GM12891 (cell line): Measurements from ENCODE around the gene THOC5.
"Not testable (repeated sequence)": the region's sequence is repeated elsewhere in the genome, so short reads cannot be mapped to it uniquely, and the experiment has no call there.

ENCODE experiments used
- DNase-seq: peaks from one replicate; pipeline ENCODE4 v3.0.0; 2011; ENCODE audit warnings: low spot score; ENCODE audit not compliant: insufficient read length
- FAIRE-seq: peaks from 2 replicates; lab custom pipeline; 2011; peaks lifted over from hg19 to GRCh38; lab: Jason Lieb, UNC
- PAX5 ChIP-seq: IDR thresholded peaks from 2 replicates; pipeline ENCODE4 v1.6.1; 2011; ENCODE audit warnings: low read length, moderate library complexity, mild to moderate bottlenecking; ENCODE audit not compliant: insufficient read depth, severe bottlenecking
- POLR2A ChIP-seq: IDR thresholded peaks from 2 replicates; pipeline ENCODE4 v1.6.1; 2011; ENCODE audit warnings: low read depth, low read length, control low read depth
- POLR2AphosphoS5 ChIP-seq: IDR thresholded peaks from 2 replicates; pipeline ENCODE4 v1.6.1; 2011; ENCODE audit warnings: low read depth, low read length, control low read depth
- POU2F2 ChIP-seq: IDR thresholded peaks from 2 replicates; pipeline ENCODE4 v1.6.1; 2011; ENCODE audit warnings: low read depth, mild to moderate bottlenecking, control low read depth, low read length, moderate library complexity
- SPI1 ChIP-seq: IDR thresholded peaks from 2 replicates; pipeline ENCODE4 v1.6.1; 2011; ENCODE audit warnings: low read depth, low read length, control low read depth
- TAF1 ChIP-seq: IDR thresholded peaks from 2 replicates; pipeline ENCODE4 v1.6.1; 2011; ENCODE audit warnings: low read depth, low read length, control low read depth

The THOC5 gene

GRCh38 chr22:29563652-29564460 is 10.3 kb upstream of the THOC5 start:
- FAIRE-seq (no peak), DNase-seq (no peak)

GRCh38 chr22:29559853-29560252 is 6.3 kb upstream of the THOC5 start:
- DNase-seq (no peak), FAIRE-seq (no peak)
- TF ChIP-seq POU2F2 (no peak), SPI1 (no peak), PAX5 (no peak), TAF1 (no peak), POLR2AphosphoS5 (no peak), POLR2A (no peak)

More at GRCh38 chr22:29563652-29564460, 10.3 kb upstream of the THOC5 start:
- TF ChIP-seq POLR2A (no peak), POU2F2 (no peak), PAX5 (no peak), POLR2AphosphoS5 (no peak), TAF1 (no peak), SPI1 (no peak)

GRCh38 chr22:29559030-29559429 is 5.5 kb upstream of the THOC5 start:
- DNase-seq (no peak), FAIRE-seq (no peak)
- TF ChIP-seq TAF1: no peak

- DNase-seq: no peak
- FAIRE-seq: no peak
- TF ChIP-seq POLR2AphosphoS5 (no peak), SPI1 (no peak), PAX5 (no peak), POLR2A (no peak), TAF1 (no peak)
Measured at GRCh38 chr22:29555065-29555644, 1.6 kb upstream of the THOC5 start.

GRCh38 chr22:29552357-29552756 is 1.2 kb downstream of the THOC5 start:
- not testable (repeated sequence) for FAIRE-seq

GRCh38 chr22:29550005-29550404 is 3.6 kb downstream of the THOC5 start:
- no peak for FAIRE-seq
- no peak for DNase-seq
- TF ChIP-seq POLR2AphosphoS5: no peak
- TF ChIP-seq POLR2A: no peak
- TF ChIP-seq PAX5: no peak
- no peak for TF ChIP-seq TAF1
- no peak for TF ChIP-seq SPI1
- no peak for TF ChIP-seq POU2F2

More at GRCh38 chr22:29552357-29552756, 1.2 kb downstream of the THOC5 start:
- not testable (repeated sequence) for DNase-seq

- DNase-seq, FAIRE-seq: not testable (repeated sequence)
Measured at GRCh38 chr22:29545045-29545444, 8.5 kb downstream of the THOC5 start.

- no peak for DNase-seq
- TF ChIP-seq POU2F2 (no peak), PAX5 (no peak), TAF1 (no peak), POLR2AphosphoS5 (no peak), SPI1 (no peak), POLR2A (no peak)
- FAIRE-seq: no peak
Measured at GRCh38 chr22:29541845-29542244, 11.7 kb downstream of the THOC5 start.

GRCh38 chr22:29539105-29539504 is 14.5 kb downstream of the THOC5 start:
- FAIRE-seq (no peak), DNase-seq (no peak)
- TF ChIP-seq POLR2AphosphoS5 (no peak), POU2F2 (no peak), SPI1 (no peak), PAX5 (no peak), POLR2A (no peak), TAF1 (no peak)

- FAIRE-seq: no peak
- no peak for DNase-seq
- no peak for TF ChIP-seq POLR2A
- TF ChIP-seq SPI1: no peak
- TF ChIP-seq TAF1: no peak
- TF ChIP-seq PAX5: no peak
- TF ChIP-seq POU2F2: no peak
- no peak for TF ChIP-seq POLR2AphosphoS5
Measured at GRCh38 chr22:29536411-29536810, 17.1 kb downstream of the THOC5 start.
